Muscle layer of duodenum (tissue), 2 donors: Measurements from ENCODE around the gene FRMD1.

Experiments used
- H3K27ac ChIP-seq: one replicate; pipeline ENCODE4 v1.7.0; 2013; ENCODE audit warnings: mild to moderate bottlenecking, low read length
- H3K27me3 ChIP-seq: one replicate; pipeline ENCODE4 v1.7.0; 2013; ENCODE audit warnings: low read depth, mild to moderate bottlenecking, control low read depth, low read length
- H3K36me3 ChIP-seq, 2 donors: one replicate each; pipeline ENCODE4 v1.7.0; 2013; ENCODE audit warnings: low read length in 2 of 2, control low read depth in 1 of 2, mild to moderate bottlenecking in 1 of 2; ENCODE audit not compliant: insufficient read depth in 2 of 2, control insufficient read depth in 1 of 2
- H3K4me1 ChIP-seq, 2 donors: one replicate each; pipeline ENCODE4 v1.7.0; 2013; ENCODE audit warnings: low read length in 2 of 2, mild to moderate bottlenecking in 2 of 2, control low read depth in 1 of 2, moderate library complexity in 1 of 2; ENCODE audit not compliant: insufficient read depth in 2 of 2, control insufficient read depth in 1 of 2
- H3K4me3 ChIP-seq, 2 donors: one replicate each; pipeline ENCODE4 v1.7.0; 2013; ENCODE audit warnings: low read length in 2 of 2, low read depth in 1 of 2, mild to moderate bottlenecking in 1 of 2
- H3K9me3 ChIP-seq, 2 donors: one replicate each; pipeline ENCODE4 v1.7.0; 2013; ENCODE audit warnings: low read length in 2 of 2, control low read depth in 1 of 2, mild to moderate bottlenecking in 1 of 2; ENCODE audit not compliant: control insufficient read depth in 1 of 2
- donor health status: healthy.

FRMD1 gene

DNA sequence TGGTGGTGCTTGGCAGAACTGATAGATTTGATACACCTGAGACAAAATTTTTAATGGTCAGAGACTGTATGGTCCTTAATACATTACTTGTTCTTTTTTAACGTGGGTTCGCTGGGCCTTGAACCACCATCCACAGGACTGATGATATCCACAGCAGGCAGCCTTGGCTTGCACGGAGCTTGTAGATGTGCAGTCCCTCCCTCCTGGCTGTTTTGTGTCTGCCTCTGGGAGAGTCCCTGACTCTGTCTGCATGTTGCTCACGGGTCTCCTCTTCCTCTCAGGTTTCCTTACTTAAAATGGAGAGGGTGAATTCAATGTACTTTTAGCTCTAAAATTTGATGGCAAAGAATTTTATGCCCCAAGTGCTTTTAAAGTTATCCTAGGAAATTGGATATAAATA, 64.0 kb downstream of the FRMD1 start:
- H3K27me3 ChIP-seq = no peaks in the 10 kb centered on the region
- H3K4me1 ChIP-seq = no peaks in the 10 kb centered on the region
- H3K27ac ChIP-seq = no peak overlapping the region
- H3K4me3 ChIP-seq = no peak overlapping the region
- peaks cover 8 to 14% of the 10 kb centered on the region in 2 donors for H3K9me3 ChIP-seq
- no peaks in the 10 kb centered on the region for H3K36me3 ChIP-seq

DNA sequence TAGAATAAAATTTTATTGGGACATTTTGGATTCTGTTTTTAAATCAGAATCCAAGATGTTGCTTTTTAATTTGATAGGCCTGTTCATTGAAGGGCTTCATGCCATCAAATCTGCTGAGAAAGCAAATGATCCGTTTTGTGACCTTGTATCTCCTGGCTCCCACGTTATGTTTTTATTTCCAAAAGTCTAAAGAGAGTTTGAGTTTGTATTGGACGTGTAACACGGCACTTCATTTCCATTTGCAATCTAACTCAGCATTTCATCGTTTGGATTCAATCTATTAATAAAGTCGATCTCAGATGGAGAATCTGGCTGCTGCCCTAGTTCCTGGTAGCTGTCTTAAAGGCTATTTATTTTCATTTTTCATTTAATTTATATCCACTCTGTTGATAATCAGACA, 64.6 kb downstream of the FRMD1 start:
- Histone ChIP-seq H3K27me3 (no peaks in the 10 kb centered on the region), H3K27ac (no peak overlapping the region), H3K9me3 (peaks cover 8 to 14% of the 10 kb centered on the region in 2 donors), H3K4me3 (no peak overlapping the region), H3K4me1 (no peaks in the 10 kb centered on the region), H3K36me3 (no peaks in the 10 kb centered on the region)

GRCh38 chr6:168013250-168013915, 65.6 kb downstream of the FRMD1 start:
- H3K9me3 ChIP-seq = peaks cover 8 to 14% of the 10 kb centered on the region in 2 donors
- no peak overlapping the region for H3K27ac ChIP-seq
- H3K36me3 ChIP-seq = no peaks in the 10 kb centered on the region
- no peak overlapping the region for H3K4me3 ChIP-seq
- no peaks in the 10 kb centered on the region for H3K27me3 ChIP-seq
- no peaks in the 10 kb centered on the region for H3K4me1 ChIP-seq

DNA sequence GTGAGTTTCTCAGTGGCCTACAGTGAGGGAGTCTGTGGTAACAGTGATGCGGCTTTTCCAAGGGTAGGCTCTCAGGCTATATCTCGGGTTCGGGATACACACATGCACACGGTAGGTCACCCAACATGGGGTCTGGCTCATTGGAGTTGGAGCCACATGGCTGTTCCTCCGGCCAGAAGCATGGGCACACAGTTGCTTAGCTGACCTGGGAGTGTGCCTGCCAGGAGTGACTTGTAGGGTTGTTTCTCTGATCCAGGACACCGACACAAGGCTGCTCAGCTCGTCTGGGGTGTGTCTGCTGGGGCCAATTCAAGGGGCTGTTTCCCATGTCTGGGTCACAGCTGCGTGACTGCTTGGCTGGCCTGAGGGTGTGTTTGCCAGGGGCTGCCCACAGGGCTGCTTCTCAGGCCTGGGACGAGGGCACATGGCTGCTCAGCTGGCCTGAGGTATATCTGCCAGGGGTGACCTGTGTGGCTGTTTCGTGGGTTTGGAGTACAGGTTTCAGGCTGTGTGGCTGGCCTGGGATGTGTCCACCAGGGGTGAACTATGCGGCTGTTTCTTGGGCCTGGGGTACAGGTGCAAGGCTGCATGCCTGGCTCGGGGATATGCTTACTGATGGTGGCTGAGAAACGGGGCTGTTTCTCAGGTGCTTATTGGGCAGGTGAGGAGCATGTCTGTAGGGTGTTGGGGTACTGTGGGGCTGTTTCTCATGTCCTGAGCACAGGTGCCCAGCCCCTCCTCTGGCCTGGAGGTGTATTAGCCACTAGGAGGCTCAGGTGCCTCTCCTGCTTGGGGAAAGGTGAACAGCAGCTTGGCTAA, 66.4 kb downstream of the FRMD1 start:
- Histone ChIP-seq H3K27me3 (no peaks in the 10 kb centered on the region), H3K9me3 (peaks cover 8 to 14% of the 10 kb centered on the region in 2 donors), H3K27ac (no peak overlapping the region), H3K36me3 (no peaks in the 10 kb centered on the region), H3K4me3 (peak overlapping the region in 1 of 2 donors; percentile 36), H3K4me1 (no peaks in the 10 kb centered on the region)

DNA sequence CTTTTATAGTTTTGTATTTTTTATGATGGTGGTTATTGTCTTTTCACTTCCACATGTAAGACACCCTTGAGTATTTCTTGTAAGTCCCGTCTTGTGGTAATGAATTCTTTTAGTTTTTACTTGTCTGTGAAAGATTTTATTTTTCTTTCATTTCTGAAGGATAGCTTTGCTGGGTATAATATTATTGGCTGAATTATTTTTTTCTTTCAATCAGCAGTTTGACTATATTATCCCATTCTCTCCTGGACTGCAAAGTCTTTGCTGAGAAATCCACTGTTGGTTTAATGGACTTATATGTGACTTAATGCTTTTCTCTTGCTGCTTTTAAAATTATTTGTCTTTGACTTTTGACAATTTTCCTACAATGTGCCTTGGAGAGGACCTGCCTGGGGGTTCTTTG, 67.7 kb downstream of the FRMD1 start:
- H3K4me3 ChIP-seq = no peak overlapping the region
- H3K4me1 ChIP-seq = no peaks in the 10 kb centered on the region
- peaks cover 8 to 14% of the 10 kb centered on the region in 2 donors for H3K9me3 ChIP-seq
- no peaks in the 10 kb centered on the region for H3K36me3 ChIP-seq
- no peaks in the 10 kb centered on the region for H3K27me3 ChIP-seq
- no peak overlapping the region for H3K27ac ChIP-seq

GRCh38 chr6:168009331-168009730, 69.7 kb downstream of the FRMD1 start:
- H3K4me3 ChIP-seq = no peak overlapping the region

GRCh38 chr6:168007592-168008338, 71.2 kb downstream of the FRMD1 start:
- no peaks in the 10 kb centered on the region for H3K36me3 ChIP-seq
- no peaks in the 10 kb centered on the region for H3K27me3 ChIP-seq
- H3K27ac ChIP-seq = no peak overlapping the region
- peaks cover 8 to 14% of the 10 kb centered on the region in 2 donors for H3K9me3 ChIP-seq
- no peaks in the 10 kb centered on the region for H3K4me1 ChIP-seq
- H3K4me3 ChIP-seq = no peak overlapping the region

More at GRCh38 chr6:168009331-168009730, 69.7 kb downstream of the FRMD1 start:
- H3K9me3 ChIP-seq = peaks cover 8 to 14% of the 10 kb centered on the region in 2 donors
- no peaks in the 10 kb centered on the region for H3K27me3 ChIP-seq
- H3K36me3 ChIP-seq = no peaks in the 10 kb centered on the region
- no peak overlapping the region for H3K27ac ChIP-seq
- H3K4me1 ChIP-seq = no peaks in the 10 kb centered on the region

GRCh38 chr6:168005796-168006195, 73.2 kb downstream of the FRMD1 start:
- Histone ChIP-seq H3K27ac (no peak overlapping the region), H3K4me1 (no peaks in the 10 kb centered on the region), H3K9me3 (peaks cover 2% of the 10 kb centered on the region in 2 donors), H3K27me3 (no peaks in the 10 kb centered on the region), H3K4me3 (no peak overlapping the region), H3K36me3 (no peaks in the 10 kb centered on the region)

DNA sequence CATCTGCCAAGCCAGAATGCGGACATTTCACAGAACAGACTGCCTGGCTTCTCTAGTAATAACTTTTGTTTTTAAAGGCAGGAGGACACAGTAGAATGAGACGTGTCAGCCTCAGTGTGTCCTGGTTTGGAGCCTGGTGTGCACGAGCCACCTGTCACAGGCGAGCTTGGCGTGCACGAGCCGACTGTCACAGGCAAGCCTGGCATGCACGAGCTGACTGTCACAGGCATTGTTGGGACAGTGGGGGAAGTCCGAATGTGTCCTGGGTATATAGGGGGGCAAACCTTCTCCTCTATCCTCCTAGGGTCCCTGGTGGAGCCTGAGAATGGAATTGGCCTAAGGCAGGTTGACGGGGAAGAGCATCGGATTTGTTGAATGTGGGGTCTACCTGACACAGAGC, 74.1 kb downstream of the FRMD1 start:
- no peaks in the 10 kb centered on the region for H3K9me3 ChIP-seq
- H3K27me3 ChIP-seq = no peaks in the 10 kb centered on the region
- no peak overlapping the region for H3K4me3 ChIP-seq
- no peaks in the 10 kb centered on the region for H3K4me1 ChIP-seq
- H3K36me3 ChIP-seq = no peaks in the 10 kb centered on the region
- no peak overlapping the region for H3K27ac ChIP-seq

DNA sequence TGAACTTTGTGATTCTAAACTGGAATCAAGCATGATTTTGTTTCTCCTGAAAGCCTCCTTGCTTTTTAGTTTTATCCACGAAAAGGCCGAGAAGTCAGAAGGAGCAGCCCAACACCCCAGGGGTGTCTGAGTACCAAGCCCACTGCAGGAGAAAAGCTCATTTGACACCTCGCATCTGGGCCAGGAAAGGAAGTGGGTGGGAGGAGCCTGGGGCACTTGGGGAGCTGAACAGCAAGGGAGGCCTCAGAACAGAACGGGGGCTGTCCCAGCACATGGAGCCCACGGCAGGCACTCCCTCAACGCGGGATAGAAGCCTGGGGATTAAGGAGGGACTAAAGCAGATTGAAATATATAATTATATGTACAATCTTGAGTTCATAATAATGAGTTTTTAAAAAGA, 75.0 kb downstream of the FRMD1 start:
- Histone ChIP-seq H3K4me1 (no peaks in the 10 kb centered on the region), H3K27me3 (no peaks in the 10 kb centered on the region), H3K27ac (no peak overlapping the region), H3K36me3 (no peaks in the 10 kb centered on the region), H3K9me3 (no peaks in the 10 kb centered on the region), H3K4me3 (no peak overlapping the region)
